ENCODE measurements around the gene EPHA3. TPM values are rescaled to one million over a fixed set of nuclear protein-coding genes. Genes with fewer than 3 reads are reported as not detected.

Gene EPHA3
- total and polyA plus RNA-seq, 8 donors = 0.29 to 33.9 (median 0.81) TPM

GRCh38 chr3:89358281-89358680 lies 250.9 kb downstream of the EPHA3 start:
- no peak for TF ChIP-seq EP300 (IDR thresholded peaks at IDR 0.05)
- no peak for TF ChIP-seq POLR2AphosphoS5 (IDR thresholded peaks at IDR 0.05)
- TF ChIP-seq, protein P1, sequence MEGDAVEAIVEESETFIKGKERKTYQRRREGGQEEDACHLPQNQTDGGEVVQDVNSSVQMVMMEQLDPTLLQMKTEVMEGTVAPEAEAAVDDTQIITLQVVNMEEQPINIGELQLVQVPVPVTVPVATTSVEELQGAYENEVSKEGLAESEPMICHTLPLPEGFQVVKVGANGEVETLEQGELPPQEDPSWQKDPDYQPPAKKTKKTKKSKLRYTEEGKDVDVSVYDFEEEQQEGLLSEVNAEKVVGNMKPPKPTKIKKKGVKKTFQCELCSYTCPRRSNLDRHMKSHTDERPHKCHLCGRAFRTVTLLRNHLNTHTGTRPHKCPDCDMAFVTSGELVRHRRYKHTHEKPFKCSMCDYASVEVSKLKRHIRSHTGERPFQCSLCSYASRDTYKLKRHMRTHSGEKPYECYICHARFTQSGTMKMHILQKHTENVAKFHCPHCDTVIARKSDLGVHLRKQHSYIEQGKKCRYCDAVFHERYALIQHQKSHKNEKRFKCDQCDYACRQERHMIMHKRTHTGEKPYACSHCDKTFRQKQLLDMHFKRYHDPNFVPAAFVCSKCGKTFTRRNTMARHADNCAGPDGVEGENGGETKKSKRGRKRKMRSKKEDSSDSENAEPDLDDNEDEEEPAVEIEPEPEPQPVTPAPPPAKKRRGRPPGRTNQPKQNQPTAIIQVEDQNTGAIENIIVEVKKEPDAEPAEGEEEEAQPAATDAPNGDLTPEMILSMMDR (IDR thresholded peaks at IDR 0.05) = no peak
- TF ChIP-seq POLR2A (IDR thresholded peaks at IDR 0.05) = no peak
- Histone ChIP-seq H3K27me3 (no peaks in the 10 kb centered on the region), H3K27ac (no peak overlapping the region), H3K4me1 (no peaks in the 10 kb centered on the region), H3K9me3 (no peaks in the 10 kb centered on the region), H3K36me3 (no peaks in the 10 kb centered on the region), H3K4me3 (no peak overlapping the region)
- DNase-seq = no peak
- intact Hi-C loops (cut with DNase I; ENCODE audit: low total_unique reads) = no loop called here

- no peaks in the 10 kb centered on the region for H3K9me3 ChIP-seq
- H3K36me3 ChIP-seq = no peaks in the 10 kb centered on the region
- 91 to 100% (median 93%) methylated on average over 1 of the region's 1 CpG for WGBS, 5 donors
- no peak overlapping the region for H3K4me3 ChIP-seq
- TF ChIP-seq, protein P1 (IDR thresholded peaks at IDR 0.05) = no peak
- no peak for TF ChIP-seq POLR2A (IDR thresholded peaks at IDR 0.05)
- no peak for TF ChIP-seq POLR2AphosphoS5 (IDR thresholded peaks at IDR 0.05)
- no peak for TF ChIP-seq EP300 (IDR thresholded peaks at IDR 0.05)
- H3K27ac ChIP-seq = no peak overlapping the region
- no peak for DNase-seq
- intact Hi-C loops (cut with DNase I; ENCODE audit: low total_unique reads) = no loop called here
- H3K4me1 ChIP-seq = no peaks in the 10 kb centered on the region
- H3K27me3 ChIP-seq = no peaks in the 10 kb centered on the region
Observed at GRCh38 chr3:89360156-89360555, 252.7 kb downstream of the EPHA3 start.

DNA sequence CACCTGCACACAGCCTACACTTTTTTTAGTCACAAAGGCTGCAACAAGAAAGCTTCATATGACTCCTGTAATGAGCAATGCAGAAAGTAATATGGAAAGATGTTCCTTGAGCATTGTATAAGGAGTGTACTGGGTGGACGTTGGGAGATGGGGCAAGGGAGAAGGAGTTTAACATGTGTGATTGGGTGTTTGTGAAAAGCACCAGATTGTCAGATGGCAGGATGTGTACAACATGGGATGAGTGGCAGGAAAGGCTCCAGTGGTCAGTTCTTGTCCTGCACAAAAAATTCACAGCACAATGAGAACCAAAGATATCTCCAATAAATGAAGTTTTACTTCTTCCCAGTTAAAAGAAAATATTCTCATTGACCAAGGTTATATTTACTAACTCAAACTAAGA lies 255.1 kb downstream of the EPHA3 start:
- no peak for DNase-seq
- H3K36me3 ChIP-seq = no peaks in the 10 kb centered on the region
- H3K27ac ChIP-seq = no peak overlapping the region
- WGBS, 5 donors = 56 to 86% (median 67%) methylated on average over 1 of the region's 1 CpG
- no peaks in the 10 kb centered on the region for H3K4me1 ChIP-seq
- intact Hi-C loops (cut with DNase I; ENCODE audit: low total_unique reads) = no loop called here
- TF ChIP-seq POLR2A (IDR thresholded peaks at IDR 0.05) = no peak
- TF ChIP-seq, protein P1 (IDR thresholded peaks at IDR 0.05) = no peak
- TF ChIP-seq POLR2AphosphoS5 (IDR thresholded peaks at IDR 0.05) = no peak
- no peak for TF ChIP-seq EP300 (IDR thresholded peaks at IDR 0.05)
- no peaks in the 10 kb centered on the region for H3K27me3 ChIP-seq
- H3K4me3 ChIP-seq = no peak overlapping the region
- H3K9me3 ChIP-seq = no peaks in the 10 kb centered on the region

- intact Hi-C loops (cut with DNase I; ENCODE audit: low total_unique reads) = no loop called here
- Histone ChIP-seq H3K4me1 (no peaks in the 10 kb centered on the region), H3K9me3 (no peaks in the 10 kb centered on the region), H3K4me3 (no peak overlapping the region), H3K36me3 (no peaks in the 10 kb centered on the region), H3K27me3 (no peaks in the 10 kb centered on the region), H3K27ac (no peak overlapping the region)
- TF ChIP-seq, protein P1 (IDR thresholded peaks at IDR 0.05) = no peak
- no peak for TF ChIP-seq POLR2AphosphoS5 (IDR thresholded peaks at IDR 0.05)
- no peak for DNase-seq
- 76 to 86% (median 81%) methylated on average over 3 of the region's 3 CpGs for WGBS, 5 donors
Observed at GRCh38 chr3:89363171-89363570, 255.8 kb downstream of the EPHA3 start.

DNA sequence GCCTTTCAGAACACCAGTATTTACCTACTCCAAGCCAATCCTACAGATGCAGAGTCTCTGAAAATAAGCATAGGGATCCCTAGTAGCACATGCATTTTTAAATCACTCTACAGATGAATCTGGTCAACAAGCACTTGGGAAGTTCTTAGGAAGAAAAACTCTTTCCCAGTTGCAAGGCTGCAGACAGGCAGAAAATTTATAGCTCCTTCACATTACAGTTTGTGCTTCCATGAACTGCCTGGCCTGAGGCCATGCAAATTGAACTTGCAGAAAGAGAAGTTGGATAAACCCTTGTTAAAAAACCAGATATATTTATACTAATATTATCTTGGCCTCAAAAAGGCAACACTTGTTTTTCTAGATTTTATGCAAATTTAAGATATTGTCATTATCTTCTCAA lies 256.9 kb downstream of the EPHA3 start:
- H3K27me3 ChIP-seq = no peaks in the 10 kb centered on the region
- no peaks in the 10 kb centered on the region for H3K36me3 ChIP-seq
- no peaks in the 10 kb centered on the region for H3K4me1 ChIP-seq
- TF ChIP-seq POLR2AphosphoS5 (IDR thresholded peaks at IDR 0.05) (no peak), EP300 (IDR thresholded peaks at IDR 0.05) (no peak), POLR2A (IDR thresholded peaks at IDR 0.05) (no peak)
- intact Hi-C loops (cut with DNase I; ENCODE audit: low total_unique reads) = no loop called here
- no peak overlapping the region for H3K4me3 ChIP-seq
- H3K27ac ChIP-seq = no peak overlapping the region
- H3K9me3 ChIP-seq = no peaks in the 10 kb centered on the region
- peak in 1 of 2 donors; percentile 38 for DNase-seq

Data from stomach (tissue), 9 donors.